SK-N-SH (cell line): Measurements from ENCODE around the gene CCL16. TPM values are rescaled to one million over a fixed set of nuclear protein-coding genes. Genes with fewer than 3 reads are reported as not detected.

Source experiments
- CTCF ChIA-PET: fragments of 300-600, 350-600 bp; formaldehyde crosslinking; extraction: SDS; loops from one replicate; lab custom pipeline; 2021; lab: Yijun Ruan, JAX
- POLR2A ChIA-PET: fragments of 350-600 bp; sonication (Branson Sonifier 250); formaldehyde crosslinking; extraction: SDS; loops from one replicate; lab custom pipeline; 2020; ENCODE audit warnings: antibody characterized with exemption, inconsistent platforms; lab: Yijun Ruan, JAX
- DNase-seq: peaks from one replicate; pipeline ENCODE4 v3.0.0; 2012
- H2AFZ ChIP-seq: fragments of 200-600 bp; sonication (generic); 2 replicates; pipeline ENCODE4 v1.8.1; 2016; ENCODE audit warnings: antibody characterized with exemption, mild to moderate bottlenecking, low read depth
- H3F3A ChIP-seq: fragments of 200-600 bp; sonication (generic); replicated peaks from 2 replicates; pipeline ENCODE3; 2016; ENCODE audit warnings: antibody characterized with exemption, mild to moderate bottlenecking; ENCODE audit not compliant: insufficient read depth
- H3K27ac ChIP-seq, 2 experiments: fragments of 200-500 bp in 1 of 2; fragments of 200-600 bp in 1 of 2; sonication (Bioruptor generic) in 1 of 2; sonication (generic), shearing (Covaris generic) in 1 of 2; 2 replicates each; pipeline versions ENCODE4 v1.5.1 to v1.6.1; 2014 to 2016; ENCODE audit warnings: low read depth in 2 of 2, inconsistent platforms in 1 of 2, low read length in 1 of 2, mild to moderate bottlenecking in 1 of 2, mixed read lengths in 1 of 2
- H3K27me3 ChIP-seq: fragments of 200-600 bp; sonication (generic), shearing (Covaris generic); 2 replicates; pipeline ENCODE4 v1.6.1; 2016; ENCODE audit warnings: mixed run types; ENCODE audit not compliant: insufficient read depth
- H3K36me3 ChIP-seq, 2 experiments: fragments of 200-500 bp in 1 of 2; fragments of 200-600 bp in 1 of 2; sonication (Bioruptor generic) in 1 of 2; sonication (generic) in 1 of 2; replicated peaks in 1 of 2; 2 replicates each; pipeline versions ENCODE3 to v1.5.1; 2014 to 2016; ENCODE audit warnings: low read length in 1 of 2, mild to moderate bottlenecking in 1 of 2; ENCODE audit not compliant: insufficient read depth in 2 of 2, control insufficient read depth in 1 of 2
- H3K4me1 ChIP-seq, 2 experiments: fragments of 200-500 bp in 1 of 2; fragments of 200-600 bp in 1 of 2; sonication (Bioruptor generic) in 1 of 2; sonication (generic), shearing (Covaris generic) in 1 of 2; 2 replicates each; pipeline versions ENCODE4 v1.5.1 to v1.6.1; 2014 to 2016; ENCODE audit warnings: low read depth in 1 of 2, low read length in 1 of 2, mixed run types in 1 of 2; ENCODE audit not compliant: insufficient read depth in 2 of 2, control insufficient read depth in 1 of 2
- H3K4me2 ChIP-seq: fragments of 200-600 bp; sonication (generic), shearing (Covaris generic); 2 replicates; pipeline ENCODE4 v1.6.1; 2017; ENCODE audit warnings: mixed run types
- H3K4me3 ChIP-seq, 2 experiments: fragments of 200-500 bp in 1 of 2; fragments of 200-600 bp in 1 of 2; sonication (Bioruptor generic) in 1 of 2; sonication (generic), shearing (Covaris generic) in 1 of 2; 2 replicates each; pipeline versions ENCODE4 v1.5.1 to v1.8.1; 2014 to 2016; ENCODE audit warnings: low read depth in 2 of 2, inconsistent platforms in 1 of 2, low read length in 1 of 2, mild to moderate bottlenecking in 1 of 2, mixed read lengths in 1 of 2, moderate library complexity in 1 of 2
- H3K79me2 ChIP-seq: fragments of 200-600 bp; sonication (generic); 2 replicates; pipeline ENCODE4 v1.8.1; 2017; ENCODE audit warnings: mild to moderate bottlenecking; ENCODE audit not compliant: insufficient read depth
- H3K9ac ChIP-seq: fragments of 200-600 bp; sonication (generic); 2 replicates; pipeline ENCODE4 v1.6.1; 2017; ENCODE audit warnings: mixed run types
- H3K9me2 ChIP-seq: fragments of 200-600 bp; sonication (generic); 2 replicates; pipeline ENCODE4 v1.6.1; 2017; ENCODE audit warnings: mixed run types
- H3K9me3 ChIP-seq: fragments of 200-600 bp; sonication (generic); 2 replicates; pipeline ENCODE4 v1.6.1; 2017; ENCODE audit warnings: mixed run types, mild to moderate bottlenecking, moderate library complexity
- H4K20me1 ChIP-seq: fragments of 200-600 bp; sonication (generic); 2 replicates; pipeline ENCODE4 v1.6.1; 2017; ENCODE audit warnings: mild to moderate bottlenecking, mixed run types; ENCODE audit not compliant: insufficient read depth
- CHD2 ChIP-seq: fragments of 150-350 bp; IDR thresholded peaks from 2 replicates; pipeline ENCODE4 v1.6.1; 2018; ENCODE audit warnings: low read length; ENCODE audit not compliant: partially characterized antibody
- EP300 ChIP-seq, 2 experiments: IDR thresholded peaks; 2 replicates each; pipeline versions ENCODE4 v1.4.0 to v1.6.1; 2012; ENCODE audit warnings: borderline replicate concordance in 1 of 2, low read depth in 1 of 2, low read length in 1 of 2
- FOXJ3 ChIP-seq: sonication (generic); formaldehyde crosslinking; IDR thresholded peaks from 2 replicates; pipeline ENCODE4 v1.5.1; 2020; ENCODE audit warnings: mild to moderate bottlenecking, missing genetic modification reagents
- FOXM1 ChIP-seq: IDR thresholded peaks from 2 replicates; pipeline ENCODE4 v1.4.0; 2012; ENCODE audit warnings: low read depth, mild to moderate bottlenecking
- GABPA ChIP-seq: IDR thresholded peaks from 2 replicates; pipeline ENCODE4 v1.4.0; 2012; ENCODE audit warnings: low read depth, mild to moderate bottlenecking
- MXI1 ChIP-seq: IDR thresholded peaks from 2 replicates; pipeline ENCODE4 v1.6.1; 2012; ENCODE audit warnings: mild to moderate bottlenecking, low read depth, low read length, improper control_type of control experiment
- NFIC ChIP-seq: IDR thresholded peaks from 2 replicates; pipeline ENCODE4 v1.4.0; 2012; ENCODE audit warnings: borderline replicate concordance
- NRF1 ChIP-seq: IDR thresholded peaks from 2 replicates; pipeline ENCODE4 v1.6.1; 2012; ENCODE audit warnings: low read depth, mild to moderate bottlenecking, low read length
- RCOR1 ChIP-seq: fragments of 150-350 bp; IDR thresholded peaks from 2 replicates; pipeline ENCODE4 v1.6.1; 2017; ENCODE audit warnings: antibody characterized with exemption, low read length
- SIN3A ChIP-seq: IDR thresholded peaks from 2 replicates; pipeline ENCODE4 v1.6.1; 2012; ENCODE audit warnings: low read depth, mild to moderate bottlenecking, low read length, moderate library complexity, borderline replicate concordance
- YY1 ChIP-seq: IDR thresholded peaks from 2 replicates; pipeline ENCODE4 v1.4.0; 2012; ENCODE audit warnings: low read depth, mild to moderate bottlenecking
- WGBS: methylation state at CpG from one replicate; pipeline ENCODE4 v1.1.6; 2017; ENCODE audit warnings: low lambda C conversion rate; 5-methylcytosine and 5-hydroxymethylcytosine counted together
- polyA plus RNA-seq, 3 experiments: library from polyadenylated mRNA; depleted of rRNA; stranded (reverse); fragments of >200 nt; gene quantifications; 2 replicates each; pipeline ENCODE4 v1.2.3, GENCODE V29; 2012
- TF ChIP-seq, protein P1 (sequence below): IDR thresholded peaks from 2 replicates; pipeline ENCODE4; 2012
- TF ChIP-seq, protein P2 (sequence below): IDR thresholded peaks from 2 replicates; pipeline ENCODE4 v1.4.0; 2012; ENCODE audit warnings: low read depth, borderline replicate concordance
- TF ChIP-seq, protein P3 (sequence below): IDR thresholded peaks from 2 replicates; pipeline ENCODE4 v1.4.0; 2012; ENCODE audit warnings: low read depth
- TF ChIP-seq, protein P4 (sequence below): fragments of 150-350 bp; IDR thresholded peaks from 2 replicates; pipeline ENCODE4 v1.6.1; 2016; ENCODE audit warnings: mild to moderate bottlenecking, low read depth, low read length
- TF ChIP-seq, protein P5 (sequence below): IDR thresholded peaks from 2 replicates; pipeline ENCODE4 v1.6.1; 2012; ENCODE audit warnings: mild to moderate bottlenecking, low read depth, low read length, moderate library complexity

The CCL16 gene
- polyA plus RNA-seq, 1 of the 3 experiments (the other 2 are of a cell fraction), result not detected

DNA sequence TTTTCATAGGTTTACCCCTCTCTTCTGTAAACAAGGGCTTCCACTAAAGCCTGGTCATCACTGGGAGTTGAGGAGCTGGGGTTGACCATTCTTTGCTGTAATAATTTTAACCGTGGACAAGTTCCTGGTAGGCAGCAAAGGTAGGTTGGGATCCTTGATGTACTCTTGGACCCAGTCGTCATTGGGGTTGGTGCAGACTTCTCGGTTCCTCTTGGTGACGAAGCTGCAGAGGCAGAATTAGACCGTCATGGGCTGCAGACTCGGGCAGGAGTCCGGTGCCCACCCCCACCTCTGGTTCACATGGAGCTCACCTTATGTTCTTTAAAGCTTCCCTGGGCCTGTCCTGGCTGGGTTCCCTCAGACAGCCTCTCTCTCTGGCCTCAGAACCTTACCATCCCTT is 3.8 kb downstream of the CCL16 start:
- H3K4me1 ChIP-seq, result no peaks in the 10 kb centered on the region
- H3K9ac ChIP-seq, result no peak overlapping the region
- H3K27me3 ChIP-seq, result peaks cover 27% of the 10 kb centered on the region; the same call in 1 of the 2 replicates
- 9% methylated on average over 5 of the region's 7 CpGs for WGBS
- no peaks in the 10 kb centered on the region for H3K9me3 ChIP-seq
- no peaks in the 10 kb centered on the region for H3F3A ChIP-seq
- no peak overlapping the region for H3K4me2 ChIP-seq
- H3K36me3 ChIP-seq, result no peaks in the 10 kb centered on the region
- CTCF ChIA-PET, result interaction anchor here (0.7 to 5.2 kb wide), 4 partner anchors 8 to 170 kb away, joined by 3 to 59 read pairs (median 7); no protein-coding TSS in a partner anchor
- POLR2A ChIA-PET, result no interaction called here
- no peak overlapping the region for H3K27ac ChIP-seq
- no peaks in the 10 kb centered on the region for H4K20me1 ChIP-seq
- no peaks in the 10 kb centered on the region for H3K9me2 ChIP-seq
- DNase-seq, result no peak
- TF ChIP-seq, protein P1, sequence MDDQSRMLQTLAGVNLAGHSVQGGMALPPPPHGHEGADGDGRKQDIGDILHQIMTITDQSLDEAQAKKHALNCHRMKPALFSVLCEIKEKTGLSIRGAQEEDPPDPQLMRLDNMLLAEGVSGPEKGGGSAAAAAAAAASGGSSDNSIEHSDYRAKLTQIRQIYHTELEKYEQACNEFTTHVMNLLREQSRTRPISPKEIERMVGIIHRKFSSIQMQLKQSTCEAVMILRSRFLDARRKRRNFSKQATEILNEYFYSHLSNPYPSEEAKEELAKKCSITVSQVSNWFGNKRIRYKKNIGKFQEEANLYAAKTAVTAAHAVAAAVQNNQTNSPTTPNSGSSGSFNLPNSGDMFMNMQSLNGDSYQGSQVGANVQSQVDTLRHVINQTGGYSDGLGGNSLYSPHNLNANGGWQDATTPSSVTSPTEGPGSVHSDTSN, result no peak
- TF ChIP-seq, protein P2, sequence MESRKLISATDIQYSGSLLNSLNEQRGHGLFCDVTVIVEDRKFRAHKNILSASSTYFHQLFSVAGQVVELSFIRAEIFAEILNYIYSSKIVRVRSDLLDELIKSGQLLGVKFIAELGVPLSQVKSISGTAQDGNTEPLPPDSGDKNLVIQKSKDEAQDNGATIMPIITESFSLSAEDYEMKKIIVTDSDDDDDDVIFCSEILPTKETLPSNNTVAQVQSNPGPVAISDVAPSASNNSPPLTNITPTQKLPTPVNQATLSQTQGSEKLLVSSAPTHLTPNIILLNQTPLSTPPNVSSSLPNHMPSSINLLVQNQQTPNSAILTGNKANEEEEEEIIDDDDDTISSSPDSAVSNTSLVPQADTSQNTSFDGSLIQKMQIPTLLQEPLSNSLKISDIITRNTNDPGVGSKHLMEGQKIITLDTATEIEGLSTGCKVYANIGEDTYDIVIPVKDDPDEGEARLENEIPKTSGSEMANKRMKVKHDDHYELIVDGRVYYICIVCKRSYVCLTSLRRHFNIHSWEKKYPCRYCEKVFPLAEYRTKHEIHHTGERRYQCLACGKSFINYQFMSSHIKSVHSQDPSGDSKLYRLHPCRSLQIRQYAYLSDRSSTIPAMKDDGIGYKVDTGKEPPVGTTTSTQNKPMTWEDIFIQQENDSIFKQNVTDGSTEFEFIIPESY, result no peak
- TF ChIP-seq GABPA, result no peak
- no peak for TF ChIP-seq EP300 (IDR thresholded peaks at IDR 0.05; ENCODE audit: borderline replicate concordance in 1 of 2, low read depth in 1 of 2, low read length in 1 of 2)
- TF ChIP-seq SIN3A, result no peak
- TF ChIP-seq, all 33 proteins: peak for 0
- Histone ChIP-seq H3K79me2 (no peaks in the 10 kb centered on the region), H3K4me3 (no peak overlapping the region), H2AFZ (no peak overlapping the region)

DNA sequence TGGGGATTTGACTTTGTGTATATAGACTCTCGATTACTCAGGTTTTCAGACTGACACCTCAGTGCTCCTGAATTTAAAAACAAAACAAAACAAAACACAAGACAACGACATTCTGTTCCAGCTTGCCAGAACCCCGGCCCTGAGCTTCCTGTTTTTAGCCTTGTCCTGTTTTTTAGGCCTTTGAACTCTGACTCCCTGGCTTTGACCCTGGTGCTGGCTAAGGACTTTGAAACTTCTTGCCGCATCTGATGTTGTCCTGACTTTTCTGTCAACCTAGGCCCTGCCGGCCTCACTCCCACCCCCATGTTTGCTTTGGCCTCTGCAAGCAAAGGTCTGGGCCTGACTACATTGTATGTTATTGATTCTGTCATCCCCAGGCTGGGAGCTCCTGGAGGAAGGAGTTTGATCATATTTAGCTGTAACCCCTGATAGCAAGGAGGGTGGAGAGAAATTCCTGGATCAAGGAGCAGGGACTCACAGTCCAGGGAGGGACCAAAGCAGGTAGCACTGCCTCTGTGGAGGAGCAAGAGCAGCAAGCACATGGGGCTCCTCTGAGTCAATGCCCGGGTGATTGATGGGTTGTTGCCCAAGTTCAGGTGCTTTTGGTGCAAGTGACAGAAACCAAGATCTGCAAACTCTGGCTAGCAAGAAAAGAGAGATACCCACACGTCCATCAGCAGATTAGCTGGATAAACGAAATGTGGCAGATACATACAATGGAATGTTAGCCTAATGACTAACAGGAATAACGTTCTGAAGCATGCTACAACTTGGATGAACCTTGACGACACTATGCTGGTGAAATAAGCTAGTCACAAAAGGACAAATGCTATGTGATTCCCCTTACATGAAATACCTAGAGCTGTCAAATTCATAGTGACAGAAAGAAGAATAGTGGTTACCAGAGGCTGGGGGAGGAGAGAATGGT is 7.7 kb downstream of the CCL16 start:
- Histone ChIP-seq H3K79me2 (no peaks in the 10 kb centered on the region), H4K20me1 (no peaks in the 10 kb centered on the region), H3K27me3 (peaks cover 25% of the 10 kb centered on the region; the same call in 1 of the 2 replicates), H3K9ac (no peak overlapping the region), H3K27ac (no peak overlapping the region), H3K4me1 (no peaks in the 10 kb centered on the region), H3K36me3 (no peaks in the 10 kb centered on the region), H3K9me3 (no peaks in the 10 kb centered on the region), H3F3A (no peaks in the 10 kb centered on the region), H3K9me2 (no peaks in the 10 kb centered on the region), H2AFZ (no peak overlapping the region), H3K4me3 (no peak overlapping the region), H3K4me2 (no peak overlapping the region)
- no peak for DNase-seq
- ChIA-PET POLR2A (no interaction called here), CTCF (interaction anchor here (0.7 to 5.7 kb wide), 5 partner anchors 12 to 509 kb away, joined by 3 to 48 read pairs (median 4); no protein-coding TSS in a partner anchor)
- TF ChIP-seq FOXJ3 (CRISPR knock-in tag) (no peak), NFIC (no peak), NRF1 (no peak), RCOR1 (no peak), FOXM1 (no peak), CHD2 (no peak), EP300 (IDR thresholded peaks at IDR 0.05; ENCODE audit: borderline replicate concordance in 1 of 2, low read depth in 1 of 2, low read length in 1 of 2) (no peak), GABPA (no peak), MXI1 (no peak), YY1 (no peak)
- TF ChIP-seq, protein P3, sequence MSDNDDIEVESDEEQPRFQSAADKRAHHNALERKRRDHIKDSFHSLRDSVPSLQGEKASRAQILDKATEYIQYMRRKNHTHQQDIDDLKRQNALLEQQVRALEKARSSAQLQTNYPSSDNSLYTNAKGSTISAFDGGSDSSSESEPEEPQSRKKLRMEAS, result no peak
- TF ChIP-seq, protein P4, sequence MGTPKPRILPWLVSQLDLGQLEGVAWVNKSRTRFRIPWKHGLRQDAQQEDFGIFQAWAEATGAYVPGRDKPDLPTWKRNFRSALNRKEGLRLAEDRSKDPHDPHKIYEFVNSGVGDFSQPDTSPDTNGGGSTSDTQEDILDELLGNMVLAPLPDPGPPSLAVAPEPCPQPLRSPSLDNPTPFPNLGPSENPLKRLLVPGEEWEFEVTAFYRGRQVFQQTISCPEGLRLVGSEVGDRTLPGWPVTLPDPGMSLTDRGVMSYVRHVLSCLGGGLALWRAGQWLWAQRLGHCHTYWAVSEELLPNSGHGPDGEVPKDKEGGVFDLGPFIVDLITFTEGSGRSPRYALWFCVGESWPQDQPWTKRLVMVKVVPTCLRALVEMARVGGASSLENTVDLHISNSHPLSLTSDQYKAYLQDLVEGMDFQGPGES, result no peak
- TF ChIP-seq, protein P5, sequence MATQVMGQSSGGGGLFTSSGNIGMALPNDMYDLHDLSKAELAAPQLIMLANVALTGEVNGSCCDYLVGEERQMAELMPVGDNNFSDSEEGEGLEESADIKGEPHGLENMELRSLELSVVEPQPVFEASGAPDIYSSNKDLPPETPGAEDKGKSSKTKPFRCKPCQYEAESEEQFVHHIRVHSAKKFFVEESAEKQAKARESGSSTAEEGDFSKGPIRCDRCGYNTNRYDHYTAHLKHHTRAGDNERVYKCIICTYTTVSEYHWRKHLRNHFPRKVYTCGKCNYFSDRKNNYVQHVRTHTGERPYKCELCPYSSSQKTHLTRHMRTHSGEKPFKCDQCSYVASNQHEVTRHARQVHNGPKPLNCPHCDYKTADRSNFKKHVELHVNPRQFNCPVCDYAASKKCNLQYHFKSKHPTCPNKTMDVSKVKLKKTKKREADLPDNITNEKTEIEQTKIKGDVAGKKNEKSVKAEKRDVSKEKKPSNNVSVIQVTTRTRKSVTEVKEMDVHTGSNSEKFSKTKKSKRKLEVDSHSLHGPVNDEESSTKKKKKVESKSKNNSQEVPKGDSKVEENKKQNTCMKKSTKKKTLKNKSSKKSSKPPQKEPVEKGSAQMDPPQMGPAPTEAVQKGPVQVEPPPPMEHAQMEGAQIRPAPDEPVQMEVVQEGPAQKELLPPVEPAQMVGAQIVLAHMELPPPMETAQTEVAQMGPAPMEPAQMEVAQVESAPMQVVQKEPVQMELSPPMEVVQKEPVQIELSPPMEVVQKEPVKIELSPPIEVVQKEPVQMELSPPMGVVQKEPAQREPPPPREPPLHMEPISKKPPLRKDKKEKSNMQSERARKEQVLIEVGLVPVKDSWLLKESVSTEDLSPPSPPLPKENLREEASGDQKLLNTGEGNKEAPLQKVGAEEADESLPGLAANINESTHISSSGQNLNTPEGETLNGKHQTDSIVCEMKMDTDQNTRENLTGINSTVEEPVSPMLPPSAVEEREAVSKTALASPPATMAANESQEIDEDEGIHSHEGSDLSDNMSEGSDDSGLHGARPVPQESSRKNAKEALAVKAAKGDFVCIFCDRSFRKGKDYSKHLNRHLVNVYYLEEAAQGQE, result no peak
- 31% methylated on average over 10 of the region's 10 CpGs for WGBS
